Endothelial cell of umbilical vein (primary cell): ENCODE data around the gene TFDP1. TPM values are rescaled to one million over a fixed set of nuclear protein-coding genes. Genes with fewer than 3 reads are reported as not detected.

Experiments used
- BruUV-seq: library from RNA; stranded (reverse); fragments of 400-500 nt; replicated peaks from 2 replicates; lab custom pipeline; 2021; lab: Mats Ljungman, UMichigan
- CTCF ChIA-PET: fragments of 300-600, 350-600 bp; sonication (Branson Sonifier 250); formaldehyde crosslinking; loops from one replicate; lab custom pipeline; 2021; ENCODE audit warnings: antibody characterized with exemption, inconsistent platforms; lab: Charles Lee
- POLR2A ChIA-PET: fragments of 300-600, 350-600 bp; sonication (Branson Sonifier 250); formaldehyde crosslinking; loops from one replicate; lab custom pipeline; 2021; ENCODE audit warnings: antibody characterized with exemption, inconsistent platforms; lab: Charles Lee
- DNase-seq: peaks from one replicate; pipeline ENCODE4 v3.0.0-alpha.2; 2011; ENCODE audit warnings: low read depth, low spot score
- FAIRE-seq: peaks from 2 replicates; lab custom pipeline; 2011; peaks lifted over from hg19 to GRCh38; lab: Jason Lieb, UNC
- H2AFZ ChIP-seq: 2 replicates; pipeline ENCODE4 v1.6.0; 2012; ENCODE audit warnings: low read depth, low read length, control low read depth, inconsistent platforms
- H3K27ac ChIP-seq: 2 replicates; pipeline ENCODE4 v1.5.1; 2011; ENCODE audit warnings: low read depth, mild to moderate bottlenecking, control low read depth, low read length, moderate library complexity; ENCODE audit not compliant: insufficient read depth
- H3K27me3 ChIP-seq, 2 experiments: 2 replicates each; pipeline versions ENCODE4 v1.6.0 to v1.6.1; 2011; ENCODE audit warnings: low read length in 2 of 2, mixed read lengths in 1 of 2; ENCODE audit not compliant: control insufficient read depth in 2 of 2, insufficient read depth in 2 of 2
- H3K36me3 ChIP-seq, 2 experiments: 2 replicates in 1 of 2; 3 replicates in 1 of 2; pipeline ENCODE4 v1.5.1; 2011; ENCODE audit warnings: low read length in 2 of 2, mild to moderate bottlenecking in 1 of 2, moderate library complexity in 1 of 2; ENCODE audit not compliant: control insufficient read depth in 2 of 2, insufficient read depth in 2 of 2; ENCODE audit errors: extremely low read depth in 1 of 2
- H3K4me1 ChIP-seq: 3 replicates; pipeline ENCODE4 v1.5.1; 2011; ENCODE audit warnings: mild to moderate bottlenecking, low read length; ENCODE audit not compliant: control insufficient read depth, insufficient read depth; ENCODE audit errors: extremely low read depth
- H3K4me2 ChIP-seq: 2 replicates; pipeline ENCODE4 v1.6.1; 2011; ENCODE audit warnings: low read length, control low read depth, mixed read lengths; ENCODE audit not compliant: insufficient read depth
- H3K4me3 ChIP-seq, 3 experiments: fragments of 200-600 bp in 1 of 3; sonication (generic), shearing (Covaris generic) in 1 of 3; replicated peaks in 1 of 3; 2 replicates each; pipeline ENCODE4 v1.5.1; 2011 to 2016; ENCODE audit warnings: control low read depth in 3 of 3, low read length in 3 of 3, mild to moderate bottlenecking in 2 of 3, inconsistent platforms in 1 of 3, low read depth in 1 of 3, moderate library complexity in 1 of 3; ENCODE audit not compliant: insufficient read depth in 1 of 3
- H3K79me2 ChIP-seq: 2 replicates; pipeline ENCODE4 v1.6.0; 2012; ENCODE audit warnings: low read length, inconsistent platforms; ENCODE audit not compliant: control insufficient read depth, insufficient read depth
- H3K9ac ChIP-seq: replicated peaks from 2 replicates; pipeline ENCODE3; 2011; ENCODE audit warnings: low read length, control low read depth; ENCODE audit not compliant: insufficient read depth; ENCODE audit errors: extremely low read depth
- H3K9me1 ChIP-seq: replicated peaks from 3 replicates; pipeline ENCODE4 v1.6.0; 2011; ENCODE audit warnings: mild to moderate bottlenecking, low read length; ENCODE audit not compliant: control insufficient read depth, insufficient read depth; ENCODE audit errors: extremely low read depth
- H3K9me3 ChIP-seq: replicated peaks from 2 replicates; pipeline ENCODE4 v1.5.1; 2012; ENCODE audit warnings: low read length, inconsistent platforms; ENCODE audit not compliant: control insufficient read depth, insufficient read depth
- H4K20me1 ChIP-seq: replicated peaks from 2 replicates; pipeline ENCODE3; 2011; ENCODE audit warnings: mild to moderate bottlenecking, low read length; ENCODE audit not compliant: control insufficient read depth, insufficient read depth; ENCODE audit errors: extremely low read depth
- EZH2 ChIP-seq: IDR thresholded peaks from 2 replicates; pipeline ENCODE4 v1.6.1; 2012; ENCODE audit warnings: borderline replicate concordance, low read depth, mild to moderate bottlenecking, moderate library complexity, low read length, inconsistent platforms; ENCODE audit not compliant: severe bottlenecking
- FOS ChIP-seq: IDR thresholded peaks from 2 replicates; pipeline ENCODE4 v1.6.1; 2011; ENCODE audit warnings: mild to moderate bottlenecking, low read length, moderate library complexity, borderline replicate concordance; ENCODE audit not compliant: insufficient read depth
- GATA2 ChIP-seq: IDR thresholded peaks from 2 replicates; pipeline ENCODE4 v1.7.0; 2011; ENCODE audit warnings: low read depth, mild to moderate bottlenecking, moderate library complexity, mixed read lengths, low read length; ENCODE audit not compliant: insufficient read length, insufficient read depth
- JUN ChIP-seq: IDR thresholded peaks from 2 replicates; pipeline ENCODE4 v1.6.1; 2011; ENCODE audit warnings: borderline replicate concordance, low read depth; ENCODE audit not compliant: insufficient read length, insufficient read depth
- MYC ChIP-seq: IDR thresholded peaks from one replicate; pipeline ENCODE4 v1.6.1; 2011; ENCODE audit warnings: mild to moderate bottlenecking, low read depth, low read length
- POLR2A ChIP-seq: IDR thresholded peaks from 2 replicates; pipeline ENCODE4 v1.6.1; 2012; ENCODE audit warnings: low read depth, mild to moderate bottlenecking, control low read depth, low read length
- POLR2AphosphoS5 ChIP-seq: IDR thresholded peaks from 2 replicates; pipeline ENCODE4 v1.6.1; 2012; ENCODE audit warnings: low read depth, mild to moderate bottlenecking, control low read depth, low read length, moderate library complexity; ENCODE audit not compliant: insufficient read depth
- dilution Hi-C: fragments of 300-500 bp; cut with MboI; formaldehyde crosslinking; loops from one replicate; pipeline ENCODE4 v1.15.0; 2019; ENCODE audit warnings: low sequenced_read_pairs; ENCODE audit not compliant: extremely low pct_ligation_motif_present
- intact Hi-C: fragments of 100-400 bp; cut with micrococcal nuclease; formaldehyde crosslinking; loops from one replicate; pipeline ENCODE4 v1.10.0; 2022
- polyA plus RNA-seq, 4 experiments: library from polyadenylated mRNA; depleted of rRNA in 3 of 4; stranded (reverse) in 3 of 4; unstranded in 1 of 4; fragments of >200 nt; gene quantifications; 2 replicates each; pipeline versions ENCODE4 v1.2.1 to v1.2.3, GENCODE V29; 2011 to 2012; ENCODE audit warnings: missing spikeins in 1 of 4
- total RNA-seq: library from RNA; stranded (reverse); gene quantifications from 2 replicates; pipeline ENCODE4 v1.2.3, GENCODE V29; 2021
- TF ChIP-seq, protein P1 (sequence below): IDR thresholded peaks from 2 replicates; pipeline ENCODE4 v1.6.1; 2011; ENCODE audit not compliant: insufficient read depth, insufficient read length
- TF ChIP-seq, protein P2 (sequence below), 2 donors: IDR thresholded peaks; 1 replicate in 1 of 2; 2 replicates in 1 of 2; pipeline ENCODE4 v1.5.1; 2011; ENCODE audit warnings: low read length in 2 of 2, mild to moderate bottlenecking in 2 of 2, moderate library complexity in 2 of 2, control low read depth in 1 of 2, inconsistent platforms in 1 of 2, low read depth in 1 of 2; ENCODE audit not compliant: insufficient read depth in 1 of 2; ENCODE audit errors: extremely low read depth in 1 of 2

The TFDP1 gene
- total and polyA plus RNA-seq, 2 donors (not counting 3 experiments of a cell fraction or from before 2014, with no cell fraction given), result 64.3 to 137 TPM

DNA sequence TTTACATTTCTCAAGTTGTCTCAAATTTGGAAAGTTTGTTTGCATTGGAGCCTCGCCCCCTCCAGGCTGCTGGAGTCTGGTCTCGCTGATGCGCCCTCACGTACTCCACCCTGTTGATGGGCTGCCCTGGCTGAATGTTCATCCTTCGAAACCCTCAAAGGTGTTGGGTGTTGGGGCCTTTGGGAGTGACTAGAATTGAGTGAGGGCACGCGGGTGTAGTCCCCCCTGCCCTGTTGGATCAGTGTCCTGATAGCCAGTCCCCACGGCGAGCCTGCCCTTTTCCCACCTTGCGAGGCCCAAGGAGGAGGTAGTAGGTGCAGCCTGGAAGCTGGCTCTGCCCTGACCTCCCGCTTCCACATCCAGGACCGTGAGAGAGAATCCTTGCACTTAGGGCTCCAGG is 14.8 kb downstream of the TFDP1 start:
- TF ChIP-seq EZH2 (no peak), GATA2 (no peak), POLR2A (no peak), FOS (no peak), POLR2AphosphoS5 (no peak), MYC (no peak), JUN (no peak)
- TF ChIP-seq, protein P1, sequence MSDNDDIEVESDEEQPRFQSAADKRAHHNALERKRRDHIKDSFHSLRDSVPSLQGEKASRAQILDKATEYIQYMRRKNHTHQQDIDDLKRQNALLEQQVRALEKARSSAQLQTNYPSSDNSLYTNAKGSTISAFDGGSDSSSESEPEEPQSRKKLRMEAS, result no peak
- TF ChIP-seq, protein P2, sequence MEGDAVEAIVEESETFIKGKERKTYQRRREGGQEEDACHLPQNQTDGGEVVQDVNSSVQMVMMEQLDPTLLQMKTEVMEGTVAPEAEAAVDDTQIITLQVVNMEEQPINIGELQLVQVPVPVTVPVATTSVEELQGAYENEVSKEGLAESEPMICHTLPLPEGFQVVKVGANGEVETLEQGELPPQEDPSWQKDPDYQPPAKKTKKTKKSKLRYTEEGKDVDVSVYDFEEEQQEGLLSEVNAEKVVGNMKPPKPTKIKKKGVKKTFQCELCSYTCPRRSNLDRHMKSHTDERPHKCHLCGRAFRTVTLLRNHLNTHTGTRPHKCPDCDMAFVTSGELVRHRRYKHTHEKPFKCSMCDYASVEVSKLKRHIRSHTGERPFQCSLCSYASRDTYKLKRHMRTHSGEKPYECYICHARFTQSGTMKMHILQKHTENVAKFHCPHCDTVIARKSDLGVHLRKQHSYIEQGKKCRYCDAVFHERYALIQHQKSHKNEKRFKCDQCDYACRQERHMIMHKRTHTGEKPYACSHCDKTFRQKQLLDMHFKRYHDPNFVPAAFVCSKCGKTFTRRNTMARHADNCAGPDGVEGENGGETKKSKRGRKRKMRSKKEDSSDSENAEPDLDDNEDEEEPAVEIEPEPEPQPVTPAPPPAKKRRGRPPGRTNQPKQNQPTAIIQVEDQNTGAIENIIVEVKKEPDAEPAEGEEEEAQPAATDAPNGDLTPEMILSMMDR (IDR thresholded peaks at IDR 0.05; ENCODE audit: extremely low read depth in 1 of 2, insufficient read depth in 1 of 2, low read depth in 1 of 2, low read length in 2 of 2), result no peak
- Histone ChIP-seq H3K79me2 (peaks cover 95% of the 10 kb centered on the region), H2AFZ (no peak overlapping the region), H3K27me3 (no peaks in the 10 kb centered on the region), H3K9me1 (no peaks in the 10 kb centered on the region), H3K4me1 (no peaks in the 10 kb centered on the region), H3K9me3 (no peaks in the 10 kb centered on the region), H4K20me1 (no peaks in the 10 kb centered on the region), H3K9ac (no peak overlapping the region), H3K4me2 (no peak overlapping the region), H3K27ac (no peak overlapping the region), H3K4me3 (no peak overlapping the region), H3K36me3 (peaks cover 3 to 31% of the 10 kb centered on the region in 2 experiments)
- DNase-seq, result no peak
- dilution Hi-C loops, result no loop called here
- ChIA-PET CTCF (no interaction called here), POLR2A (no interaction called here)
- no TSS peak for BruUV-seq
- intact Hi-C loops, result no loop called here
- FAIRE-seq, result no peak
